GM10248 (cell line): ENCODE results near the gene ZSWIM7.
"Not testable (repeated sequence)": the region's sequence is repeated elsewhere in the genome, so short reads cannot be mapped to it uniquely, and the experiment has no call there.

Experiments used
- CTCF ChIA-PET: fragments of 300-600 bp; sonication (Branson Sonifier 250); formaldehyde crosslinking; extraction: SDS; loops from one replicate; lab custom pipeline; 2021; ENCODE audit warnings: antibody characterized with exemption; lab: Yijun Ruan, JAX
- POLR2A ChIA-PET: fragments of 350-650 bp; sonication (Branson Sonifier 250); formaldehyde crosslinking; extraction: SDS; loops from one replicate; lab custom pipeline; 2020; ENCODE audit warnings: antibody characterized with exemption; lab: Yijun Ruan, JAX
- DNase-seq: peaks from one replicate; pipeline ENCODE4 v3.0.0; 2012; ENCODE audit errors: extremely low spot score
- CTCF ChIP-seq: IDR thresholded peaks from 2 replicates; pipeline ENCODE4 v1.5.1; 2012; ENCODE audit warnings: mild to moderate bottlenecking, low read depth; ENCODE audit errors: extremely low read depth, missing control alignments, control extremely low read depth

The ZSWIM7 gene

GRCh38 chr17:15944759-15945526, 54.6 kb downstream of the ZSWIM7 start, which contains the start of gene ADORA2B:
Gene ADORA2B (plus strand): TSS chr17:15945130. CDS start chr17:15945249, 119 bp downstream.
- POLR2A ChIA-PET: interaction anchor here (0.6 kb wide), 1 partner anchor 1038 kb away, joined by 3 read pairs; no protein-coding TSS in a partner anchor
- CTCF ChIA-PET: interaction anchor here (1.4 to 1.8 kb wide), 5 partner anchors 10 to 53 kb away, joined by 3 to 5 read pairs (median 4); no protein-coding TSS in a partner anchor
- peak; percentile 72 for DNase-seq
- TF ChIP-seq CTCF: peak; percentile 63

GRCh38 chr17:15943971-15944758, 55.3 kb downstream of the ZSWIM7 start:
- CTCF ChIA-PET: interaction anchor here (1.4 to 1.8 kb wide), 4 partner anchors 9 to 54 kb away, joined by 3 to 5 read pairs (median 4); no protein-coding TSS in a partner anchor
- POLR2A ChIA-PET: interaction anchor here (0.6 kb wide), 1 partner anchor 1039 kb away, joined by 3 read pairs; no protein-coding TSS in a partner anchor
- DNase-seq: no peak
- no peak for TF ChIP-seq CTCF

GRCh38 chr17:15942207-15942833, 57.2 kb downstream of the ZSWIM7 start:
- no peak for TF ChIP-seq CTCF
- POLR2A ChIA-PET: no interaction called here
- DNase-seq: no peak
- CTCF ChIA-PET: no interaction called here

GRCh38 chr17:15941781-15942180, 57.7 kb downstream of the ZSWIM7 start:
- TF ChIP-seq CTCF: no peak
- ChIA-PET CTCF (no interaction called here), POLR2A (no interaction called here)
- DNase-seq: no peak

- POLR2A ChIA-PET, DNase-seq: not testable (repeated sequence)
- CTCF ChIA-PET: interaction anchor here (1.5 kb wide), 1 partner anchor 29 kb away, joined by 4 read pairs; no protein-coding TSS in a partner anchor
Measured at GRCh38 chr17:15936481-15936880, 63.0 kb downstream of the ZSWIM7 start.

GRCh38 chr17:15935891-15936290, 63.6 kb downstream of the ZSWIM7 start:
- CTCF ChIA-PET: interaction anchor here (1.1 to 1.5 kb wide), 2 partner anchors 8 to 29 kb away, joined by 4 read pairs; no protein-coding TSS in a partner anchor
- no peak for TF ChIP-seq CTCF
- no peak for DNase-seq
- POLR2A ChIA-PET: no interaction called here
